Peyer's patch (tissue), 4 donors: ENCODE results near the gene HMGCS1. TPM values are rescaled to one million over a fixed set of nuclear protein-coding genes. Genes with fewer than 3 reads are reported as not detected.
"Not testable (repeated sequence)": the region's sequence is repeated elsewhere in the genome, so short reads cannot be mapped to it uniquely, and the experiment has no call there.

Experiments used
- DNase-seq, 3 donors: peaks; one replicate each; pipeline ENCODE4 v3.0.0-alpha.2; 2017 to 2019
- H3K27ac ChIP-seq, 4 donors: fragments of 200-600 bp; sonication (generic); one replicate each; pipeline ENCODE4 v1.5.1; 2016 to 2019
- H3K27me3 ChIP-seq, 2 donors: fragments of 200-600 bp; sonication (generic); one replicate each; pipeline ENCODE4 v1.5.1; 2019
- H3K36me3 ChIP-seq, 3 donors: fragments of 200-600 bp; sonication (generic); one replicate each; pipeline ENCODE4 v1.5.1; 2016 to 2019
- H3K4me1 ChIP-seq, 4 donors: fragments of 200-600 bp; sonication (generic); one replicate each; pipeline ENCODE4 v1.5.1; 2016 to 2019
- H3K4me3 ChIP-seq, 4 donors: fragments of 200-600 bp; sonication (generic); 1 replicate in 3 of 4; 2 replicates in 1 of 4; pipeline ENCODE4 v1.5.1; 2016 to 2019; ENCODE audit warnings: mild to moderate bottlenecking in 1 of 4
- H3K9me3 ChIP-seq, 4 donors: fragments of 200-600 bp; sonication (generic); one replicate each; pipeline ENCODE4 v1.5.1; 2016 to 2019; ENCODE audit warnings: mild to moderate bottlenecking in 1 of 4
- POLR2A ChIP-seq, 2 donors: fragments of 450-650 bp; IDR thresholded peaks; one replicate each; pipeline ENCODE4 v1.5.1; 2017; ENCODE audit warnings: antibody characterized with exemption in 2 of 2, mild to moderate bottlenecking in 2 of 2, moderate library complexity in 2 of 2
- total RNA-seq, 4 donors: library from RNA; depleted of rRNA; stranded (reverse); fragments of >200 nt; gene quantifications; one replicate each; pipeline ENCODE4 v1.1.0, GENCODE V29; 2016
- TF ChIP-seq, protein P1 (sequence below), 6 experiments: fragments of 450-650 bp in 4 of 6; fragments of 200-600 bp in 2 of 6; sonication (generic) in 1 of 6; IDR thresholded peaks; one replicate each; pipeline ENCODE4 v1.5.1; 2017 to 2019; ENCODE audit warnings: antibody characterized with exemption in 6 of 6, mild to moderate bottlenecking in 3 of 6, moderate library complexity in 1 of 6

Gene HMGCS1
- total RNA-seq, 4 donors from 2014 or later = 26.4 to 107 (median 66.4) TPM

- DNase-seq = peak in 1 of 3 donors; percentile 65
- no peaks in the 10 kb centered on the region for H3K36me3 ChIP-seq
- peak overlapping the region; percentile 94 to 96 (median 95) for H3K27ac ChIP-seq
- peak overlapping the region; percentile 83 to 89 (median 84) for H3K4me3 ChIP-seq
- peaks cover 0 to 22% (median 0%) of the 10 kb centered on the region in 4 donors for H3K4me1 ChIP-seq
- TF ChIP-seq POLR2A (IDR thresholded peaks at IDR 0.05) = no peak
- TF ChIP-seq, protein P1, sequence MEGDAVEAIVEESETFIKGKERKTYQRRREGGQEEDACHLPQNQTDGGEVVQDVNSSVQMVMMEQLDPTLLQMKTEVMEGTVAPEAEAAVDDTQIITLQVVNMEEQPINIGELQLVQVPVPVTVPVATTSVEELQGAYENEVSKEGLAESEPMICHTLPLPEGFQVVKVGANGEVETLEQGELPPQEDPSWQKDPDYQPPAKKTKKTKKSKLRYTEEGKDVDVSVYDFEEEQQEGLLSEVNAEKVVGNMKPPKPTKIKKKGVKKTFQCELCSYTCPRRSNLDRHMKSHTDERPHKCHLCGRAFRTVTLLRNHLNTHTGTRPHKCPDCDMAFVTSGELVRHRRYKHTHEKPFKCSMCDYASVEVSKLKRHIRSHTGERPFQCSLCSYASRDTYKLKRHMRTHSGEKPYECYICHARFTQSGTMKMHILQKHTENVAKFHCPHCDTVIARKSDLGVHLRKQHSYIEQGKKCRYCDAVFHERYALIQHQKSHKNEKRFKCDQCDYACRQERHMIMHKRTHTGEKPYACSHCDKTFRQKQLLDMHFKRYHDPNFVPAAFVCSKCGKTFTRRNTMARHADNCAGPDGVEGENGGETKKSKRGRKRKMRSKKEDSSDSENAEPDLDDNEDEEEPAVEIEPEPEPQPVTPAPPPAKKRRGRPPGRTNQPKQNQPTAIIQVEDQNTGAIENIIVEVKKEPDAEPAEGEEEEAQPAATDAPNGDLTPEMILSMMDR (IDR thresholded peaks at IDR 0.05) = peak in 1 of 6 experiments; percentile 2
- H3K27me3 ChIP-seq = no peaks in the 10 kb centered on the region
- no peaks in the 10 kb centered on the region for H3K9me3 ChIP-seq
Observed at GRCh38 chr5:43312699-43313034, 545 bp downstream of the HMGCS1 start.

GRCh38 chr5:43312076-43312661, 1.0 kb downstream of the HMGCS1 start:
- no peaks in the 10 kb centered on the region for H3K9me3 ChIP-seq
- peaks cover 0 to 22% (median 0%) of the 10 kb centered on the region in 4 donors for H3K4me1 ChIP-seq
- no peaks in the 10 kb centered on the region for H3K36me3 ChIP-seq
- DNase-seq = no peak
- peak overlapping the region; percentile 83 to 89 (median 84) for H3K4me3 ChIP-seq
- no peaks in the 10 kb centered on the region for H3K27me3 ChIP-seq
- H3K27ac ChIP-seq = peak overlapping the region; percentile 94 to 96 (median 95)
- TF ChIP-seq POLR2A (IDR thresholded peaks at IDR 0.05) = no peak
- TF ChIP-seq, protein P1 (IDR thresholded peaks at IDR 0.05) = no peak

GRCh38 chr5:43309637-43310036, 3.6 kb downstream of the HMGCS1 start:
- H3K9me3 ChIP-seq = no peaks in the 10 kb centered on the region
- H3K4me3 ChIP-seq = no peak overlapping the region
- H3K4me1 ChIP-seq = peaks cover 0 to 22% (median 0%) of the 10 kb centered on the region in 4 donors
- no peak overlapping the region for H3K27ac ChIP-seq
- H3K36me3 ChIP-seq = no peaks in the 10 kb centered on the region
- TF ChIP-seq, protein P1 (IDR thresholded peaks at IDR 0.05) = no peak
- TF ChIP-seq POLR2A (IDR thresholded peaks at IDR 0.05) = no peak
- no peak for DNase-seq
- no peaks in the 10 kb centered on the region for H3K27me3 ChIP-seq

DNA sequence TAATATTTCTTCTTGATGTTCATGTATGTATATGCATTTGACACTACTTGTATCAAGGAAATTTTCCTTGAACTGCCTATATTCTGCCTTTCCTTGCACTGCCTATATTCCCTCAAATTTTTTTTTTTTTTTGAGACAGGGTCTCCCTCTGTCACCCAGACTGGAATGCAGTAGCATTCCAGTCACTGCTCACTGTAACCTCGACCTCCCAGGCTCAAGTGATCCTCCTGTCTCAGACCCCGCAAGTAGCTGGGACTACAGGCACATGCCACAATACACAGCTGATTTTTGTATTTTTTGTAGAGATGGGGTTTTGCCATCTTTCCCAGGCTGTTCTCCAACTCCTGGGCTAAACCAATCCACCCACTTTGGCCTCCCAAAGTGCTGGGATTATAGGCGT, 4.1 kb downstream of the HMGCS1 start:
- Histone ChIP-seq H3K27ac (no peak overlapping the region), H3K4me1 (peaks cover 0 to 22% (median 0%) of the 10 kb centered on the region in 4 donors), H3K4me3 (no peak overlapping the region), H3K36me3 (no peaks in the 10 kb centered on the region), H3K9me3 (no peaks in the 10 kb centered on the region), H3K27me3 (no peaks in the 10 kb centered on the region)
- TF ChIP-seq, protein P1 (IDR thresholded peaks at IDR 0.05) = no peak
- no peak for TF ChIP-seq POLR2A (IDR thresholded peaks at IDR 0.05)
- DNase-seq = no peak

GRCh38 chr5:43306954-43307353, 6.3 kb downstream of the HMGCS1 start:
- not testable (repeated sequence) for H3K9me3 ChIP-seq, H3K36me3 ChIP-seq, H3K27me3 ChIP-seq, DNase-seq, H3K4me3 ChIP-seq, H3K27ac ChIP-seq
- peaks cover 0 to 14% (median 0%) of the 10 kb centered on the region in 4 donors for H3K4me1 ChIP-seq

DNA sequence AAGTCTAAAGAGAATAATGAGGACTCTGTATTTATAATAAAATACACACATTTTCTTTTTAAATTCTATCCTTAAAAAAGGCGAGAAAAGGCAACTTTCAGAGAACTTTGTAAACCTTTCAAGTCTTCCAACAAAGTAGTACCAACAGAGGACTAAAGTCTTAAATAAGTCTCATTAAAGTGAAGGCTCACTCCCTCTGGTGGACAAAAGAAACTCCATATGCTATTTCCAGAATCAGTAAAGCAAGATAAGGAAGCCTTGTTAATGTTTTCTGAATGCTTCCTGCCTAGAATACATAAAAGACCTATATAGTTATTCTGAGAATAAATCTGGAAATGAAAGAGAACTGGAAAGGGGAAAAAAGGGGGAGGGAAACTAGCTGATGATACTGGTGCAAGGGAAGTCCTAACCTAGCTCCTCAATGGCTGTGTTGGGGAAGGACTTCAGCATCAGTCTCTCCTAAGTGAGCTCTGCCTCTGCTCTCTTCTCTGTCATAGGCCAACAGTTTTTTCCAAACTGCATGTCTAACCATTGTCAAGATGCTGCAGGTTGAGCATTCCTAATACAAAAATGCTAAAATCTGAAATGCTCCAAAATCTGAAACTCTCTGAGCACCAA, 7.2 kb downstream of the HMGCS1 start:
- Histone ChIP-seq H3K4me1 (peaks cover 0 to 8% (median 0%) of the 10 kb centered on the region in 4 donors), H3K9me3 (no peaks in the 10 kb centered on the region), H3K36me3 (no peaks in the 10 kb centered on the region), H3K4me3 (no peak overlapping the region), H3K27ac (no peak overlapping the region), H3K27me3 (no peaks in the 10 kb centered on the region)
- TF ChIP-seq, protein P1 (IDR thresholded peaks at IDR 0.05) = peak in 5 of 6 experiments; percentile 54 to 74 (median 71)
- TF ChIP-seq POLR2A (IDR thresholded peaks at IDR 0.05) = no peak
- DNase-seq = no peak
